ENCODE data around the gene TPRKB.

DNA sequence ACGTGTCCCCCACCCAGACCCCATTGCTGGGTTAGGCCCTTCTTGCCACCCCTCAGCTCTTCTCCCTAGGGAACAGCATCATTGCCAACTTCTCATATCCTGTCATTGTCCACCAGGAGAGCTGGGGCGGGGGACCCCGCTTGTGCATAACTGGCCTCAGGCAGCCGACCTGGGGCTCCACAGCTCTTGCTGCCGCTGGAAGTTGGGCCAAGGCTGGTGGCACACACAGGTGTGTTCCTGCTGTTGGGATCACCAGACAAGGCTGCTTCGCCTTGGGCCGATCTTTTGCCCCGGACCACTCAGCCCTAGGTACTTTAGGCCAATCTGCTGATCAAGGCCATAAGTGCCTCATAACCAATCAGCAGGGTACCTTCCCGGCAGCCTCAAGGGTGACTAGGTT, 28.6 kb downstream of the TPRKB start:
- TF ChIP-seq CTCF (IDR thresholded peaks at IDR 0.05) (no peak), POLR2A (IDR thresholded peaks at IDR 0.05) (no peak), POLR2AphosphoS5 (IDR thresholded peaks at IDR 0.05) (no peak)

Data from prostate gland (tissue), 2 donors.